Measurements from ENCODE around the gene IFNA2. TPM values are rescaled to one million over a fixed set of nuclear protein-coding genes. Genes with fewer than 3 reads are reported as not detected.

Gene IFNA2
- total RNA-seq, 4 donors from 2014 or later, result not detected

DNA sequence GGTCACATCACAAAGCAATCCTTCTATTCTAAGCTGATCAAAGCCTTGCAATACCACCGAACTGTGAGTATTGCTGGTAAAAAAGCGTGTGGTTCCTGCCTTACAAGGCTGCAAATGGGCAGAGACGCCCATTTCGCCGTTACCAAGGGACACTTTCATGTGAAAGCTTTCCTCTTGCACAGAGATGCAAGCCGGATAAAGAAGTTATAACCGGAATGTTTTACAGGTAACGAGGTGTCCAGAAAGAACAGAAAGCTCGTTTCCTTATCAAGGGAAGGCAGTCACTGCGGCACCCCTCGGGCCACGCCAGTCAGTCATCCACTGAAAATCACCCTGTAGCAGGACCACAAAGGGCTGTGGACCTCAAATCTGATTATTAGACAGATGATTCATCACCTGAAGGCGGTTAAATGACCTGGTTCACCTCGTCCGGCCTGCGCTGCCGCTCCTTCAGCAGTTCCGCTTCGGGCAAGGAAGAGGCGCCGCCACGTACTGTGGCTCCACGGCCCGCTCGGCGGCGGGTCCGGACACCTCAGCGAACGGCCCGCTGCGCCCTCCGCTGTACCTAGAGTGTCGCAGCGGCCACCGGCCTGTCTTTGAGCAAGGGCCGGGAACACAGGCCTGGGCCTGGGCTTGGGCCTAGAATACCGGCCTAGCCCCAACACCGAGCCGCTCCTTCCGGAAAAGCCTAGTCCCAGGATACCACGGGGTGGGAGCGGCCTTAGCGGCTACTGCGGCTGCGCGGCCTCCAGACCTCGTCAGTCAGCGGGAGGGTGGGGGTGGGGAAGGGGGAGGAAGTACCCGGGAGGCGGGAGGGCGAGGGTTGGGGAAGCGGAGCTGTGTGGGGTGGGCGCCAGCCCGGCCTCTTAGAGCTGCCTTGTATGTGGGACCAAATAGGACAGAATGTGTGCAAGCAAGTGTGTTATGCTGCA, 50.2 kb downstream of the IFNA2 start, which contains the start of gene KLHL9:
Gene KLHL9, minus strand, starts transcription at position 704 of the 932 bp plus-strand sequence. Its CDS starts 545 bp downstream, at position 159.
- no peaks in the 10 kb centered on the region for H3K27me3 ChIP-seq
- H3K27ac ChIP-seq, result peak within 1 kb of the TSS; percentile 93 to 97 (median 95)
- DNase-seq, result peak; percentile 41
- TF ChIP-seq, protein P1, sequence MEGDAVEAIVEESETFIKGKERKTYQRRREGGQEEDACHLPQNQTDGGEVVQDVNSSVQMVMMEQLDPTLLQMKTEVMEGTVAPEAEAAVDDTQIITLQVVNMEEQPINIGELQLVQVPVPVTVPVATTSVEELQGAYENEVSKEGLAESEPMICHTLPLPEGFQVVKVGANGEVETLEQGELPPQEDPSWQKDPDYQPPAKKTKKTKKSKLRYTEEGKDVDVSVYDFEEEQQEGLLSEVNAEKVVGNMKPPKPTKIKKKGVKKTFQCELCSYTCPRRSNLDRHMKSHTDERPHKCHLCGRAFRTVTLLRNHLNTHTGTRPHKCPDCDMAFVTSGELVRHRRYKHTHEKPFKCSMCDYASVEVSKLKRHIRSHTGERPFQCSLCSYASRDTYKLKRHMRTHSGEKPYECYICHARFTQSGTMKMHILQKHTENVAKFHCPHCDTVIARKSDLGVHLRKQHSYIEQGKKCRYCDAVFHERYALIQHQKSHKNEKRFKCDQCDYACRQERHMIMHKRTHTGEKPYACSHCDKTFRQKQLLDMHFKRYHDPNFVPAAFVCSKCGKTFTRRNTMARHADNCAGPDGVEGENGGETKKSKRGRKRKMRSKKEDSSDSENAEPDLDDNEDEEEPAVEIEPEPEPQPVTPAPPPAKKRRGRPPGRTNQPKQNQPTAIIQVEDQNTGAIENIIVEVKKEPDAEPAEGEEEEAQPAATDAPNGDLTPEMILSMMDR (IDR thresholded peaks at IDR 0.05), result peak in 1 of 6 experiments; percentile 8
- TF ChIP-seq POLR2A (IDR thresholded peaks at IDR 0.05), result peak in 2 of 4 donors; percentile 20 to 70
- H3K4me1 ChIP-seq, result peaks cover 13 to 52% (median 32%) of the 10 kb centered on the region in 3 donors
- peak within 1 kb of the TSS; percentile 67 to 92 (median 71) for H3K4me3 ChIP-seq
- H3K9me3 ChIP-seq, result no peaks in the 10 kb centered on the region
- intact Hi-C loops (cut with DNase I), result no loop called here
- WGBS, 2 donors, result 1 to 2% methylated on average over 11 to 39 of the region's 55 CpGs
- H3K36me3 ChIP-seq, result no peaks in the 10 kb centered on the region

Other genes starting within 250 kb of the IFNA2 start
- not detected for gene IFNW1, start 243.6 kb downstream of the IFNA2 start, total RNA-seq
- not detected for gene IFNA21, start 218.7 kb downstream of the IFNA2 start, total RNA-seq
- not detected for gene IFNA4, start 197.8 kb downstream of the IFNA2 start, total RNA-seq
- gene IFNA7, start 183.2 kb downstream of the IFNA2 start, total RNA-seq, result not detected
- gene IFNA10, start 178.3 kb downstream of the IFNA2 start, total RNA-seq, result not detected
- gene IFNA16, start 168.1 kb downstream of the IFNA2 start, total RNA-seq, result not detected
- not detected for gene IFNA17, start 157.2 kb downstream of the IFNA2 start, total RNA-seq
- gene IFNA14, start 145.4 kb downstream of the IFNA2 start, total RNA-seq, result not detected
- gene IFNA5, start 80.1 kb downstream of the IFNA2 start, total RNA-seq, result not detected
- gene KLHL9, start 50.0 kb downstream of the IFNA2 start, total RNA-seq, result 10 to 100 TPM in 3 of 4 donors, 1 to 10 TPM in 1; 6.6 to 21.2 (median 13.5) TPM
- not detected for gene IFNA6, start 34.5 kb downstream of the IFNA2 start, total RNA-seq
- not detected for gene IFNA13, start 17.3 kb downstream of the IFNA2 start, total RNA-seq
- gene IFNA8, start 23.7 kb upstream of the IFNA2 start, total RNA-seq, result not detected
- not detected for gene IFNA1, start 55.0 kb upstream of the IFNA2 start, total RNA-seq
- 1 to 10 TPM in 2 of 4 donors, under 1 TPM in 1, not detected in 1; 0.91 to 3.4 (median 2.4) TPM for gene IFNE, start 96.9 kb upstream of the IFNA2 start, total RNA-seq